K562 (cell line): ENCODE results near the gene TCF4. TPM values are rescaled to one million over a fixed set of nuclear protein-coding genes. Genes with fewer than 3 reads are reported as not detected.

Experiments used
- ATAC-seq: fragments of 200-7000 bp; cut with Tn5 transposase; 3 replicates; pipeline ENCODE4 v1.9.1; 2020; ENCODE audit warnings: moderate library complexity
- BruUV-seq: library from RNA; stranded (reverse); fragments of 400-500 nt; replicated peaks from 2 replicates; lab custom pipeline; 2021; lab: Mats Ljungman, UMichigan
- CTCF ChIA-PET: fragments of 300-600 bp; formaldehyde crosslinking; extraction: SDS; loops from one replicate; lab custom pipeline; 2021; ENCODE audit warnings: low intra/inter-chr PET ratio; lab: Yijun Ruan, JAX
- POLR2A ChIA-PET: fragments of 300-600, 350-650 bp; sonication (Branson Sonifier 250); formaldehyde crosslinking; extraction: SDS; loops from one replicate; lab custom pipeline; 2021; ENCODE audit warnings: antibody characterized with exemption, inconsistent platforms; lab: Yijun Ruan, JAX
- DNase-seq, 4 experiments: peaks; one replicate each; pipeline versions ENCODE4 v3.0.0 to v3.0.0-alpha.2; 2011 to 2018; ENCODE audit warnings: low spot score in 3 of 4, mixed read lengths in 3 of 4; ENCODE audit errors: extremely low read depth in 1 of 4
- FAIRE-seq: peaks from 2 replicates; lab custom pipeline; 2011; peaks lifted over from hg19 to GRCh38; lab: Jason Lieb, UNC
- H2AFZ ChIP-seq: 2 replicates; pipeline ENCODE4 v1.6.0; 2011; ENCODE audit warnings: low read depth, low read length, control low read depth, inconsistent platforms
- H3K27ac ChIP-seq: fragments of 200-600 bp; 3 replicates; pipeline ENCODE4 v1.8.0; 2011; ENCODE audit warnings: low read depth, mild to moderate bottlenecking, control low read depth, inconsistent platforms, low read length, moderate library complexity, mixed read lengths; ENCODE audit errors: extremely low read depth
- H3K27me3 ChIP-seq, 2 experiments: fragments of 300-600 bp in 1 of 2; 2 replicates in 1 of 2; 3 replicates in 1 of 2; pipeline versions ENCODE4 v1.6.0 to v1.8.0; 2011; ENCODE audit warnings: inconsistent platforms in 2 of 2, low read length in 2 of 2, mild to moderate bottlenecking in 1 of 2, mixed read lengths in 1 of 2, moderate library complexity in 1 of 2; ENCODE audit not compliant: control insufficient read depth in 2 of 2, insufficient read depth in 2 of 2
- H3K36me3 ChIP-seq: fragments of 300-600 bp; 3 replicates; pipeline ENCODE4 v1.8.0; 2011; ENCODE audit warnings: mild to moderate bottlenecking, low read length, inconsistent platforms; ENCODE audit not compliant: control insufficient read depth, insufficient read depth
- H3K4me1 ChIP-seq, 2 experiments: fragments of 200-600 bp in 1 of 2; replicated peaks in 1 of 2; 2 replicates in 1 of 2; 3 replicates in 1 of 2; pipeline versions ENCODE4 v1.5.1 to v1.8.0; 2011; ENCODE audit warnings: inconsistent platforms in 2 of 2, low read length in 2 of 2, mild to moderate bottlenecking in 1 of 2, mixed read lengths in 1 of 2, moderate library complexity in 1 of 2; ENCODE audit not compliant: control insufficient read depth in 2 of 2, insufficient read depth in 2 of 2
- H3K4me2 ChIP-seq: 2 replicates; pipeline ENCODE4 v1.6.1; 2011; ENCODE audit warnings: low read length, control low read depth, inconsistent platforms, mixed read lengths; ENCODE audit not compliant: insufficient read depth
- H3K4me3 ChIP-seq: fragments of 200-600 bp; sonication (generic), shearing (Covaris generic); 2 replicates; pipeline ENCODE4 v1.5.1; 2016; ENCODE audit warnings: control low read depth, inconsistent platforms
- H3K79me2 ChIP-seq: fragments of 200-600 bp; 3 replicates; pipeline ENCODE4 v1.8.0; 2011; ENCODE audit warnings: low read length, inconsistent platforms; ENCODE audit not compliant: control insufficient read depth, insufficient read depth
- H3K9ac ChIP-seq, 2 experiments: 2 replicates each; pipeline versions ENCODE4 v1.6.0 to v1.6.1; 2011; ENCODE audit warnings: low read depth in 2 of 2, low read length in 2 of 2, control low read depth in 1 of 2, inconsistent platforms in 1 of 2, mild to moderate bottlenecking in 1 of 2, mixed read lengths in 1 of 2; ENCODE audit not compliant: insufficient read depth in 1 of 2
- H3K9me1 ChIP-seq: one replicate; pipeline ENCODE4 v1.6.0; 2011; ENCODE audit warnings: inconsistent platforms, mild to moderate bottlenecking, low read length, moderate library complexity; ENCODE audit not compliant: control insufficient read depth, insufficient read depth
- H3K9me3 ChIP-seq: replicated peaks from 2 replicates; pipeline ENCODE4 v1.5.1; 2011; ENCODE audit warnings: low read depth, low read length, inconsistent platforms; ENCODE audit not compliant: control insufficient read depth, insufficient read depth
- H4K20me1 ChIP-seq: replicated peaks from 2 replicates; pipeline ENCODE4 v1.6.1; 2011; ENCODE audit warnings: low read length, inconsistent platforms, mixed read lengths; ENCODE audit not compliant: control insufficient read depth, insufficient read depth
- HMG20A ChIP-seq: fragments of 450-650 bp; formaldehyde crosslinking; conservative IDR thresholded peaks from 2 replicates; pipeline ENCODE4 v1.4.0; 2020; ENCODE audit warnings: mild to moderate bottlenecking, mixed read lengths
- WGBS: fragments of 100-300 bp; shearing (Covaris generic); methylation state at CpG from one replicate; pipeline ENCODE4 v1.1.6; 2016; ENCODE audit warnings: low coverage, mixed read lengths; ENCODE audit not compliant: insufficient coverage; ENCODE audit errors: missing lambda C conversion rate; 5-methylcytosine and 5-hydroxymethylcytosine counted together
- in situ Hi-C: fragments of 300-500 bp; cut with MboI; formaldehyde crosslinking; loops from 4 replicates; pipeline ENCODE4 v1.15.0; 2018; ENCODE audit warnings: inconsistent platforms, mixed read lengths
- intact Hi-C: fragments of 100-400 bp; cut with micrococcal nuclease; formaldehyde crosslinking; loops from 2 replicates; pipeline ENCODE4 v1.14.2; 2022
- polyA plus RNA-seq, 8 experiments: library from polyadenylated mRNA; depleted of rRNA in 4 of 8; stranded (reverse) in 5 of 8; unstranded in 3 of 8; fragments of >200 nt; fragmentation: Nextera tagmentation in 2 of 8; fragmentation: Illumina TruSeq in 1 of 8; extraction: Ambion mirVana in 2 of 8; extraction: Trizol in 1 of 8; gene quantifications; 2 replicates each; pipeline versions ENCODE4 v1.2.1 to v1.2.3, GENCODE V29; 2011 to 2014; ENCODE audit warnings: inconsistent platforms in 1 of 8, missing spikeins in 1 of 8
- total RNA-seq, 7 experiments: library from RNA; depleted of rRNA in 6 of 7; stranded (reverse); fragments of >200 nt in 6 of 7; fragmentation: Illumina TruSeq in 2 of 7; extraction: Trizol in 2 of 7; gene quantifications; 2 replicates each; pipeline versions ENCODE4 v1.2.1 to v1.2.3, GENCODE V29; 2011 to 2021; ENCODE audit warnings: low replicate concordance in 1 of 7
- TF ChIP-seq, protein P1 (sequence below): fragments of 450-650 bp; IDR thresholded peaks from 2 replicates; pipeline ENCODE4 v1.7.0; 2016; ENCODE audit warnings: borderline replicate concordance
- TF ChIP-seq, protein P2 (sequence below): sonication (generic); formaldehyde crosslinking; IDR thresholded peaks from 2 replicates; pipeline ENCODE4 v1.8.0; 2022; ENCODE audit warnings: missing genetic modification reagents, mild to moderate bottlenecking, borderline replicate concordance

TCF4 gene
- total and polyA plus RNA-seq, 9 of the 15 experiments (the other 6 are each of a cell fraction or from before 2014, with no cell fraction given), result 4.8 to 24.7 (median 15.2) TPM

DNA sequence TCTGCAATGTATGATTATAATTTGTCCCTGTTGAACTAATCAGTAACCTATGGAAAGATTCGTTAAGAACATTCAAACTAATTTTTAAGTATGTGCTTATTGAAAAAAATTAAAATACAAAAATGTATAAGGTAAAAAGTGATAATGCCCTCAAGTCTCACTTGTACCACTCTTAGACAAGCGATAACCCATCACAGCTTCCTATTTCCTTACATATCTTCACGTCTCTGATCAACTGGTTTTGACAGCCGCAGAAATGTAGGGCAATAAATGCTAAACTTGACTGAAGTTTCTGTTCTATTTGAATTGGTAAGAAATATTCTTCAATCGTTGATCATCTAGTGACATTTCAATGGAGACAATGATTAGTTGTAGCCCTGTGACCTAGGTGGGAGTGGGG is 112.5 kb downstream of the TCF4 start:
- H3K27me3 ChIP-seq, result no peaks in the 10 kb centered on the region
- TF ChIP-seq, protein P1, sequence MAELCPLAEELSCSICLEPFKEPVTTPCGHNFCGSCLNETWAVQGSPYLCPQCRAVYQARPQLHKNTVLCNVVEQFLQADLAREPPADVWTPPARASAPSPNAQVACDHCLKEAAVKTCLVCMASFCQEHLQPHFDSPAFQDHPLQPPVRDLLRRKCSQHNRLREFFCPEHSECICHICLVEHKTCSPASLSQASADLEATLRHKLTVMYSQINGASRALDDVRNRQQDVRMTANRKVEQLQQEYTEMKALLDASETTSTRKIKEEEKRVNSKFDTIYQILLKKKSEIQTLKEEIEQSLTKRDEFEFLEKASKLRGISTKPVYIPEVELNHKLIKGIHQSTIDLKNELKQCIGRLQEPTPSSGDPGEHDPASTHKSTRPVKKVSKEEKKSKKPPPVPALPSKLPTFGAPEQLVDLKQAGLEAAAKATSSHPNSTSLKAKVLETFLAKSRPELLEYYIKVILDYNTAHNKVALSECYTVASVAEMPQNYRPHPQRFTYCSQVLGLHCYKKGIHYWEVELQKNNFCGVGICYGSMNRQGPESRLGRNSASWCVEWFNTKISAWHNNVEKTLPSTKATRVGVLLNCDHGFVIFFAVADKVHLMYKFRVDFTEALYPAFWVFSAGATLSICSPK, result no peak
- TF ChIP-seq, protein P2, sequence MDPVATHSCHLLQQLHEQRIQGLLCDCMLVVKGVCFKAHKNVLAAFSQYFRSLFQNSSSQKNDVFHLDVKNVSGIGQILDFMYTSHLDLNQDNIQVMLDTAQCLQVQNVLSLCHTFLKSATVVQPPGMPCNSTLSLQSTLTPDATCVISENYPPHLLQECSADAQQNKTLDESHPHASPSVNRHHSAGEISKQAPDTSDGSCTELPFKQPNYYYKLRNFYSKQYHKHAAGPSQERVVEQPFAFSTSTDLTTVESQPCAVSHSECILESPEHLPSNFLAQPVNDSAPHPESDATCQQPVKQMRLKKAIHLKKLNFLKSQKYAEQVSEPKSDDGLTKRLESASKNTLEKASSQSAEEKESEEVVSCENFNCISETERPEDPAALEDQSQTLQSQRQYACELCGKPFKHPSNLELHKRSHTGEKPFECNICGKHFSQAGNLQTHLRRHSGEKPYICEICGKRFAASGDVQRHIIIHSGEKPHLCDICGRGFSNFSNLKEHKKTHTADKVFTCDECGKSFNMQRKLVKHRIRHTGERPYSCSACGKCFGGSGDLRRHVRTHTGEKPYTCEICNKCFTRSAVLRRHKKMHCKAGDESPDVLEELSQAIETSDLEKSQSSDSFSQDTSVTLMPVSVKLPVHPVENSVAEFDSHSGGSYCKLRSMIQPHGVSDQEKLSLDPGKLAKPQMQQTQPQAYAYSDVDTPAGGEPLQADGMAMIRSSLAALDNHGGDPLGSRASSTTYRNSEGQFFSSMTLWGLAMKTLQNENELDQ (CRISPR knock-in tag), result no peak
- no peak for TF ChIP-seq HMG20A (CRISPR knock-in tag)
- ChIA-PET CTCF (no interaction called here), POLR2A (no interaction called here)
- no peaks in the 10 kb centered on the region for H3K9me3 ChIP-seq
- intact Hi-C loops, result no loop called here
- H3K4me3 ChIP-seq, result no peak overlapping the region
- no peaks in the 10 kb centered on the region for H3K9me1 ChIP-seq
- in situ Hi-C loops, result no loop called here
- WGBS, result 84% methylated on average over 5 of the region's 5 CpGs
- H4K20me1 ChIP-seq, result no peaks in the 10 kb centered on the region; the same call in 1 of the 2 replicates
- no peaks in the 10 kb centered on the region for H3K36me3 ChIP-seq
- no peaks in the 10 kb centered on the region; the same call in 2 of the 3 replicates for H3K79me2 ChIP-seq
- no TSS peak for BruUV-seq
- no peak overlapping the region for H2AFZ ChIP-seq
- H3K9ac ChIP-seq, result no peak overlapping the region
- no peak for ATAC-seq
- peaks cover 0 to 9% of the 10 kb centered on the region in 2 experiments; a peak in 3 of 5 replicates for H3K4me1 ChIP-seq
- H3K4me2 ChIP-seq, result no peak overlapping the region
- FAIRE-seq, result no peak
- DNase-seq, result no peak
- H3K27ac ChIP-seq, result no peak overlapping the region
